IMR-90 (cell line): ENCODE measurements around the gene GFM1. TPM values are rescaled to one million over a fixed set of nuclear protein-coding genes. Genes with fewer than 3 reads are reported as not detected.

Experiments used
- ATAC-seq: fragments of 200-7000 bp; cut with Tn5 transposase; 2 replicates; pipeline ENCODE4 v1.9.1; 2020; ENCODE audit warnings: low read depth, mild to moderate bottlenecking, moderate library complexity
- BruUV-seq: library from RNA; stranded (reverse); fragments of 400-500 nt; replicated peaks from 2 replicates; lab custom pipeline; 2021; lab: Mats Ljungman, UMichigan
- CTCF ChIA-PET: fragments of 300-600 bp; formaldehyde crosslinking; extraction: SDS; loops from one replicate; lab custom pipeline; 2021; ENCODE audit warnings: antibody characterized with exemption; lab: Yijun Ruan, JAX
- POLR2A ChIA-PET: fragments of 300-600 bp; sonication (Branson Sonifier 250); formaldehyde crosslinking; loops from one replicate; lab custom pipeline; 2022; ENCODE audit warnings: antibody characterized with exemption; ENCODE audit not compliant: unreplicated experiment; lab: Charles Lee
- DNase-seq: peaks from one replicate; pipeline ENCODE4 v3.0.0; 2013
- H2AFZ ChIP-seq: replicated peaks from 2 replicates; pipeline ENCODE3; 2013; ENCODE audit warnings: low read length, mild to moderate bottlenecking; ENCODE audit not compliant: poor library complexity
- H2AK5ac ChIP-seq: 2 replicates; pipeline ENCODE4 v1.6.1; 2013; ENCODE audit warnings: low read depth, low read length, inconsistent platforms
- H2AK9ac ChIP-seq: replicated peaks from 2 replicates; pipeline ENCODE3; 2013; ENCODE audit warnings: mild to moderate bottlenecking, low read depth, low read length, moderate library complexity; ENCODE audit not compliant: poor library complexity
- H2BK120ac ChIP-seq: 2 replicates; pipeline ENCODE4 v1.6.1; 2013; ENCODE audit warnings: low read depth, low read length, inconsistent platforms
- H2BK15ac ChIP-seq: 3 replicates; pipeline ENCODE4 v1.6.1; 2013; ENCODE audit warnings: low read depth, low read length, inconsistent platforms
- H2BK20ac ChIP-seq: 2 replicates; pipeline ENCODE4 v1.6.1; 2013; ENCODE audit warnings: low read depth, mild to moderate bottlenecking, inconsistent platforms, low read length, moderate library complexity
- H2BK5ac ChIP-seq: 2 replicates; pipeline ENCODE4 v1.6.1; 2013; ENCODE audit warnings: mild to moderate bottlenecking, low read depth, low read length, inconsistent platforms; ENCODE audit not compliant: poor library complexity, severe bottlenecking
- H3K14ac ChIP-seq: replicated peaks from 2 replicates; pipeline ENCODE4 v1.6.1; 2013; ENCODE audit warnings: low read depth, low read length, inconsistent platforms
- H3K18ac ChIP-seq: 2 replicates; pipeline ENCODE4 v1.6.1; 2013; ENCODE audit warnings: low read depth, low read length, control low read depth
- H3K23ac ChIP-seq: 2 replicates; pipeline ENCODE4 v1.6.1; 2013; ENCODE audit warnings: low read depth, low read length, inconsistent platforms
- H3K27ac ChIP-seq: 2 replicates; pipeline ENCODE4 v1.5.1; 2013; ENCODE audit warnings: mild to moderate bottlenecking, control low read depth, low read length; ENCODE audit not compliant: insufficient read depth
- H3K27me3 ChIP-seq: 2 replicates; pipeline ENCODE4 v1.6.1; 2013; ENCODE audit warnings: low read length; ENCODE audit not compliant: control insufficient read depth, insufficient read depth
- H3K36me3 ChIP-seq: 2 replicates; pipeline ENCODE4 v1.6.1; 2013; ENCODE audit warnings: low read length, mixed read lengths; ENCODE audit not compliant: control insufficient read depth, insufficient read depth
- H3K4ac ChIP-seq: 2 replicates; pipeline ENCODE4 v1.6.1; 2013; ENCODE audit warnings: low read depth, low read length, inconsistent platforms
- H3K4me1 ChIP-seq: 2 replicates; pipeline ENCODE4 v1.6.1; 2013; ENCODE audit warnings: low read length, mixed read lengths; ENCODE audit not compliant: control insufficient read depth, insufficient read depth
- H3K4me2 ChIP-seq: 2 replicates; pipeline ENCODE4 v1.6.1; 2013; ENCODE audit warnings: low read depth, mild to moderate bottlenecking, control low read depth, low read length, moderate library complexity
- H3K4me3 ChIP-seq: 2 replicates; pipeline ENCODE4 v1.5.1; 2013; ENCODE audit warnings: low read depth, mild to moderate bottlenecking, control low read depth, low read length, moderate library complexity; ENCODE audit not compliant: insufficient read depth
- H3K56ac ChIP-seq: 2 replicates; pipeline ENCODE4 v1.6.1; 2013; ENCODE audit warnings: low read length, inconsistent platforms; ENCODE audit not compliant: insufficient read depth; ENCODE audit errors: extremely low read depth
- H3K79me1 ChIP-seq, 2 experiments: 2 replicates each; pipeline ENCODE4 v1.6.1; 2013; ENCODE audit warnings: low read length in 2 of 2, inconsistent platforms in 1 of 2, low read depth in 1 of 2
- H3K9ac ChIP-seq: 2 replicates; pipeline ENCODE4 v1.6.1; 2013; ENCODE audit warnings: low read depth, low read length, control low read depth
- H3K9me1 ChIP-seq: 2 replicates; pipeline ENCODE4 v1.6.1; 2013; ENCODE audit warnings: low read length, inconsistent platforms; ENCODE audit not compliant: insufficient read depth
- H3K9me3 ChIP-seq: 2 replicates; pipeline ENCODE4 v1.6.1; 2013; ENCODE audit warnings: low read length; ENCODE audit not compliant: control insufficient read depth, insufficient read depth
- H4K20me1 ChIP-seq: 2 replicates; pipeline ENCODE4 v1.6.1; 2013; ENCODE audit warnings: low read length, inconsistent platforms; ENCODE audit not compliant: insufficient read depth
- H4K5ac ChIP-seq: 2 replicates; pipeline ENCODE4 v1.6.1; 2013; ENCODE audit warnings: mild to moderate bottlenecking, low read depth, low read length, control low read depth
- H4K8ac ChIP-seq, 2 experiments: 2 replicates each; pipeline ENCODE4 v1.6.1; 2013; ENCODE audit warnings: low read depth in 2 of 2, low read length in 2 of 2, control low read depth in 1 of 2, inconsistent platforms in 1 of 2
- H4K91ac ChIP-seq: 2 replicates; pipeline ENCODE4 v1.6.1; 2013; ENCODE audit warnings: low read depth, low read length, inconsistent platforms; ENCODE audit not compliant: insufficient read depth
- ELK1 ChIP-seq: fragments of 150-350 bp; IDR thresholded peaks from 2 replicates; pipeline ENCODE4 v1.6.1; 2016; ENCODE audit warnings: low read depth, mild to moderate bottlenecking, low read length, moderate library complexity, borderline replicate concordance
- MAFK ChIP-seq: IDR thresholded peaks from 2 replicates; pipeline ENCODE4 v1.6.1; 2012; ENCODE audit warnings: low read depth, low read length, improper control_type of control experiment
- MXI1 ChIP-seq: IDR thresholded peaks from 2 replicates; pipeline ENCODE4 v1.6.1; 2012; ENCODE audit warnings: low read depth, mild to moderate bottlenecking, low read length, moderate library complexity, borderline replicate concordance
- NFE2L2 ChIP-seq: fragments of 150-350 bp; IDR thresholded peaks from 2 replicates; pipeline ENCODE4 v1.6.1; 2016; ENCODE audit warnings: low read depth, mild to moderate bottlenecking, low read length
- POLR2A ChIP-seq: IDR thresholded peaks from 2 replicates; pipeline ENCODE4 v1.6.1; 2012; ENCODE audit warnings: mild to moderate bottlenecking, low read depth, low read length
- RAD21 ChIP-seq: IDR thresholded peaks from 2 replicates; pipeline ENCODE4 v1.6.1; 2012; ENCODE audit warnings: low read length, improper control_type of control experiment
- SMC3 ChIP-seq: fragments of 150-350 bp; IDR thresholded peaks from 2 replicates; pipeline ENCODE4 v1.6.1; 2016; ENCODE audit warnings: low read depth, mild to moderate bottlenecking, antibody characterized with exemption, low read length, moderate library complexity
- WGBS, 2 experiments: methylation state at CpG; one replicate each; pipeline versions ENCODE4 v1.1.5 to v1.1.7; 2013; ENCODE audit warnings: missing lambda C conversion rate in 2 of 2; ENCODE audit not compliant: insufficient read length in 1 of 2; ENCODE audit errors: extremely low coverage in 2 of 2; 5-methylcytosine and 5-hydroxymethylcytosine counted together
- dilution Hi-C: fragments of 300-500 bp; cut with HindIII; formaldehyde crosslinking; loops from one replicate; pipeline ENCODE4 v1.14.3; 2018; ENCODE audit warnings: low sequenced_read_pairs; ENCODE audit not compliant: unreplicated experiment
- in situ Hi-C: fragments of 300-500 bp; cut with MboI; formaldehyde crosslinking; loops from 3 replicates; pipeline ENCODE4 v1.14.3; 2019; ENCODE audit warnings: low sequenced_read_pairs, inconsistent platforms, mixed read lengths
- intact Hi-C: fragments of 100-400 bp; cut with micrococcal nuclease; formaldehyde crosslinking; loops from 2 replicates; pipeline ENCODE4 v1.10.0; 2022
- polyA plus RNA-seq, 3 experiments: library from polyadenylated mRNA; depleted of rRNA; stranded (reverse); fragments of >200 nt; gene quantifications; 2 replicates each; pipeline ENCODE4 v1.2.3, GENCODE V29; 2012; ENCODE audit warnings: low replicate concordance in 1 of 3
- total RNA-seq: library from RNA; depleted of rRNA; stranded (reverse); fragments of >200 nt; gene quantifications from 2 replicates; pipeline ENCODE4 v1.2.3, GENCODE V29; 2012
- TF ChIP-seq, protein P1 (sequence below): conservative IDR thresholded peaks from 2 replicates; pipeline ENCODE4 v1.5.1; 2012; ENCODE audit warnings: mild to moderate bottlenecking, low read depth, low read length, improper control_type of control experiment

Gene GFM1
- total and polyA plus RNA-seq, 2 of the 4 experiments (the other 2 are of a cell fraction): 12.4 to 36.0 TPM

- Histone ChIP-seq H2AFZ (no peak overlapping the region), H3K27ac (no peak overlapping the region), H4K91ac (no peak overlapping the region), H3K4ac (no peak overlapping the region), H3K9me1 (no peaks in the 10 kb centered on the region), H2BK15ac (no peak overlapping the region), H3K56ac (no peak overlapping the region), H4K20me1 (no peaks in the 10 kb centered on the region), H3K4me1 (no peaks in the 10 kb centered on the region), H3K36me3 (peaks cover 27% of the 10 kb centered on the region), H3K23ac (no peak overlapping the region), H2AK9ac (no peak overlapping the region), H3K4me2 (no peak overlapping the region), H3K27me3 (no peaks in the 10 kb centered on the region), H2BK5ac (no peak overlapping the region), H3K18ac (no peak overlapping the region), H4K8ac (no peak overlapping the region), H2BK20ac (no peak overlapping the region), H3K9me3 (no peaks in the 10 kb centered on the region), H4K5ac (peak overlapping the region; percentile 5; the same call in 1 of the 2 replicates), H3K79me1 (peaks cover 3 to 8% of the 10 kb centered on the region in 2 experiments; a peak in 1 of 4 replicates), H2BK120ac (no peak overlapping the region), H2AK5ac (no peak overlapping the region), H3K4me3 (no peak overlapping the region), H3K9ac (no peak overlapping the region), H3K14ac (no peak overlapping the region)
- ATAC-seq (peak; percentile 96), DNase-seq (peak; percentile 86)
- dilution Hi-C loops (no loop called here), in situ Hi-C loops (loop anchor here (5.0 kb wide), 2 partner anchors 63 to 133 kb away; no protein-coding TSS in a partner anchor), intact Hi-C loops (loop anchor here (1.0 to 10.0 kb wide), 3 partner anchors 67 to 595 kb away; no protein-coding TSS in a partner anchor)
- BruUV-seq: no TSS peak
- ChIA-PET POLR2A (interaction anchor here (1.1 kb wide), 1 partner anchor 129 kb away, joined by 3 read pairs; no protein-coding TSS in a partner anchor), CTCF (interaction anchor here (0.6 to 3.8 kb wide), 19 partner anchors 9 to 1668 kb away, joined by 3 to 69 read pairs (median 4); partner anchors contain the start of genes GFM1 and LXN)
- WGBS, 2 experiments: no CpG with 5 or more reads among the region's 7 CpGs
- TF ChIP-seq RAD21 (peak; percentile 75), POLR2A (no peak), NFE2L2 (peak; percentile 27; the same call in 1 of the 2 replicates), MAFK (no peak), SMC3 (peak; percentile 95), MXI1 (peak; percentile 86), ELK1 (no peak)
- TF ChIP-seq, protein P1, sequence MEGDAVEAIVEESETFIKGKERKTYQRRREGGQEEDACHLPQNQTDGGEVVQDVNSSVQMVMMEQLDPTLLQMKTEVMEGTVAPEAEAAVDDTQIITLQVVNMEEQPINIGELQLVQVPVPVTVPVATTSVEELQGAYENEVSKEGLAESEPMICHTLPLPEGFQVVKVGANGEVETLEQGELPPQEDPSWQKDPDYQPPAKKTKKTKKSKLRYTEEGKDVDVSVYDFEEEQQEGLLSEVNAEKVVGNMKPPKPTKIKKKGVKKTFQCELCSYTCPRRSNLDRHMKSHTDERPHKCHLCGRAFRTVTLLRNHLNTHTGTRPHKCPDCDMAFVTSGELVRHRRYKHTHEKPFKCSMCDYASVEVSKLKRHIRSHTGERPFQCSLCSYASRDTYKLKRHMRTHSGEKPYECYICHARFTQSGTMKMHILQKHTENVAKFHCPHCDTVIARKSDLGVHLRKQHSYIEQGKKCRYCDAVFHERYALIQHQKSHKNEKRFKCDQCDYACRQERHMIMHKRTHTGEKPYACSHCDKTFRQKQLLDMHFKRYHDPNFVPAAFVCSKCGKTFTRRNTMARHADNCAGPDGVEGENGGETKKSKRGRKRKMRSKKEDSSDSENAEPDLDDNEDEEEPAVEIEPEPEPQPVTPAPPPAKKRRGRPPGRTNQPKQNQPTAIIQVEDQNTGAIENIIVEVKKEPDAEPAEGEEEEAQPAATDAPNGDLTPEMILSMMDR: peak; percentile 76
These were observed 15.3 kb downstream of the GFM1 start for GRCh38 chr3:158659454-158660237.
